OCI-LY3 (cell line): ENCODE data around the gene ABCC8.

ENCODE experiments used
- H2AFZ ChIP-seq: fragments of 200-600, 300-600 bp; shearing (Covaris generic); 2 replicates; pipeline ENCODE4 v1.6.0; 2014; ENCODE audit warnings: antibody characterized with exemption, low read depth, low read length
- H3K27ac ChIP-seq: fragments of 200-600, 300-600 bp; sonication (generic); 2 replicates; pipeline ENCODE4 v1.5.1; 2014; ENCODE audit warnings: mild to moderate bottlenecking, low read length, moderate library complexity, mixed read lengths
- H3K27me3 ChIP-seq: fragments of 200-600, 300-600 bp; sonication (generic); 2 replicates; pipeline ENCODE4 v1.6.1; 2014; ENCODE audit warnings: low read depth, low read length, mixed read lengths
- H3K36me3 ChIP-seq: fragments of 200-600, 300-600 bp; sonication (generic); replicated peaks from 2 replicates; pipeline ENCODE3; 2014; ENCODE audit warnings: low read depth, low read length, mixed read lengths
- H3K4me1 ChIP-seq: fragments of 300-600, 200-600 bp; sonication (generic); 2 replicates; pipeline ENCODE4 v1.6.1; 2014; ENCODE audit warnings: low read length, mixed read lengths
- H3K4me2 ChIP-seq: fragments of 200-600, 300-600 bp; sonication (generic); 2 replicates; pipeline ENCODE4 v1.6.1; 2014; ENCODE audit warnings: low read length, mixed read lengths
- H3K4me3 ChIP-seq: fragments of 300-600, 200-600 bp; sonication (generic); 2 replicates; pipeline ENCODE4 v1.5.1; 2014; ENCODE audit warnings: antibody characterized with exemption, mild to moderate bottlenecking, low read length, moderate library complexity
- H3K79me2 ChIP-seq: fragments of 300-600, 200-600 bp; shearing (Covaris generic); 2 replicates; pipeline ENCODE4 v1.6.1; 2014; ENCODE audit warnings: mild to moderate bottlenecking, low read length, mixed read lengths
- H3K9ac ChIP-seq: fragments of 300-600, 200-600 bp; shearing (Covaris generic); 2 replicates; pipeline ENCODE4 v1.6.0; 2014; ENCODE audit warnings: mild to moderate bottlenecking, low read length, moderate library complexity
- H3K9me3 ChIP-seq: fragments of 200-600, 300-600 bp; shearing (Covaris generic); 2 replicates; pipeline ENCODE4 v1.6.1; 2014; ENCODE audit warnings: low read length, mixed read lengths; ENCODE audit not compliant: insufficient read depth
- H4K20me1 ChIP-seq: fragments of 200-600, 300-600 bp; sonication (generic); 2 replicates; pipeline ENCODE4 v1.6.1; 2016; ENCODE audit warnings: low read length, mixed read lengths; ENCODE audit not compliant: insufficient read depth
- EZH2phosphoT487 ChIP-seq: fragments of 200-600 bp; shearing (Covaris generic); IDR thresholded peaks from 2 replicates; pipeline ENCODE4 v1.6.1; 2018; ENCODE audit warnings: antibody characterized with exemption, mixed run types, low read depth
- TF ChIP-seq, protein P1 (sequence below): fragments of 200-600, 300-600 bp; sonication (generic); IDR thresholded peaks from 2 replicates; pipeline ENCODE4 v1.5.1; 2014; ENCODE audit warnings: antibody characterized with exemption, low read length, low read depth

Gene ABCC8

GRCh38 chr11:17354601-17354991 is 122.0 kb downstream of the ABCC8 start:
- Histone ChIP-seq H3K27me3 (peaks cover 25% of the 10 kb centered on the region), H3K4me1 (peaks cover 3% of the 10 kb centered on the region), H4K20me1 (no peaks in the 10 kb centered on the region), H3K4me2 (peak overlapping the region; percentile 83), H3K27ac (no peak overlapping the region), H3K36me3 (no peaks in the 10 kb centered on the region), H3K9me3 (no peaks in the 10 kb centered on the region), H3K4me3 (no peak overlapping the region), H3K79me2 (no peaks in the 10 kb centered on the region), H2AFZ (no peak overlapping the region), H3K9ac (no peak overlapping the region)
- TF ChIP-seq EZH2phosphoT487: no peak
- TF ChIP-seq, protein P1, sequence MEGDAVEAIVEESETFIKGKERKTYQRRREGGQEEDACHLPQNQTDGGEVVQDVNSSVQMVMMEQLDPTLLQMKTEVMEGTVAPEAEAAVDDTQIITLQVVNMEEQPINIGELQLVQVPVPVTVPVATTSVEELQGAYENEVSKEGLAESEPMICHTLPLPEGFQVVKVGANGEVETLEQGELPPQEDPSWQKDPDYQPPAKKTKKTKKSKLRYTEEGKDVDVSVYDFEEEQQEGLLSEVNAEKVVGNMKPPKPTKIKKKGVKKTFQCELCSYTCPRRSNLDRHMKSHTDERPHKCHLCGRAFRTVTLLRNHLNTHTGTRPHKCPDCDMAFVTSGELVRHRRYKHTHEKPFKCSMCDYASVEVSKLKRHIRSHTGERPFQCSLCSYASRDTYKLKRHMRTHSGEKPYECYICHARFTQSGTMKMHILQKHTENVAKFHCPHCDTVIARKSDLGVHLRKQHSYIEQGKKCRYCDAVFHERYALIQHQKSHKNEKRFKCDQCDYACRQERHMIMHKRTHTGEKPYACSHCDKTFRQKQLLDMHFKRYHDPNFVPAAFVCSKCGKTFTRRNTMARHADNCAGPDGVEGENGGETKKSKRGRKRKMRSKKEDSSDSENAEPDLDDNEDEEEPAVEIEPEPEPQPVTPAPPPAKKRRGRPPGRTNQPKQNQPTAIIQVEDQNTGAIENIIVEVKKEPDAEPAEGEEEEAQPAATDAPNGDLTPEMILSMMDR: peak; percentile 58

GRCh38 chr11:17353821-17354600 is 122.6 kb downstream of the ABCC8 start:
- peaks cover 31% of the 10 kb centered on the region for H3K27me3 ChIP-seq

DNA sequence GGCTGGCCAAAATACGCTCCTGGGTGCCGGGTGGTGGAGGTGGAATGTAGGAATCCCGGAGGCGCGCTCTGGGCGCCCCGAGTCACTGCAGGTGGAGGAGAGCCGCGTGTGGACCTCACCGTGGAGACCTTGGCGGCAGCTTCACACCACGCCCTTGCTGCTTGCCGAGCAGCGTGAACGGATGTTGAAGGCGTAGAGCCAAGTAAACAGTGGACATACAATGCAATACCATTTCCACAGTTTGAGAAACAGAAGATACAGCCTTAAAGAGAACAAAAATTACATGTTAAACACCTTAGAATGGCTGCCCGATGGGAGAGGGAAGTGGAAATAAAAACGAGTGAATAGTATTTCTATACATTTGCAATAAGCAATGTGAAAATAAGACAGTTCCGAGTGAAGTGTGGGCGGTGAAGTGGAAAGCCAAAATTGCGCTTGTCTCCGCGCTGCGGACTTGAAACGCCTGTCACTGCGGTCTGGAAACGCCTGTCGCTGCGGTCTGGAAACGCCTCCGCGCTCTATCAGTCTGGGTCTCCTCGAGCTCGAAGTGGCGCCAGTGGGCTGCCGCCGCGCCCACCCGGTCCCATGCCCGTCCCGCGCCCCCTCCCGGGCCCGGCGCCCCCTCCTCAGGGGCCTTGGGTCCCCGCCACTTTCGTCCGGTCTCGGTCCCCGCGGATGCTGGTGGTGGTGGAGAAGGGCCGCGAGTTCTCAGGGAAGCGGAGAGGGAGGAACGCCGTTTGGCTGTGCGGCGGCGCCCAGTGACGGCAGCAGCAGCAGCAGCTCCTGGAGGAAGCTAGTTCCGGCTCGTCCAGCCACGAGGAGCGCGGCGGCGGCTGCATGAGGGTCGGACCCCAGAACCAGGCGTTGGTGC is 123.5 kb downstream of the ABCC8 start:
- Histone ChIP-seq H3K79me2 (no peaks in the 10 kb centered on the region), H4K20me1 (no peaks in the 10 kb centered on the region), H3K27ac (no peak overlapping the region), H3K36me3 (no peaks in the 10 kb centered on the region), H3K4me3 (peak overlapping the region; percentile 78), H2AFZ (peak overlapping the region; percentile 83), H3K27me3 (peaks cover 32% of the 10 kb centered on the region), H3K9ac (peak overlapping the region; percentile 21; the same call in 1 of the 2 replicates), H3K4me1 (peaks cover 3% of the 10 kb centered on the region), H3K4me2 (peak overlapping the region; percentile 83), H3K9me3 (no peaks in the 10 kb centered on the region)
- TF ChIP-seq EZH2phosphoT487: no peak
- TF ChIP-seq, protein P1: no peak

More at GRCh38 chr11:17353821-17354600, 122.6 kb downstream of the ABCC8 start:
- Histone ChIP-seq H3K4me2 (peak overlapping the region; percentile 83), H3K9me3 (no peaks in the 10 kb centered on the region), H2AFZ (peak overlapping the region; percentile 83), H4K20me1 (no peaks in the 10 kb centered on the region), H3K4me1 (peaks cover 3% of the 10 kb centered on the region), H3K79me2 (no peaks in the 10 kb centered on the region), H3K27ac (no peak overlapping the region), H3K4me3 (peak overlapping the region; percentile 78), H3K36me3 (no peaks in the 10 kb centered on the region), H3K9ac (peak overlapping the region; percentile 21; the same call in 1 of the 2 replicates)
- TF ChIP-seq, protein P1: no peak
- no peak for TF ChIP-seq EZH2phosphoT487
